Measurements from ENCODE around the gene IGF2R. TPM values are rescaled to one million over a fixed set of nuclear protein-coding genes. Genes with fewer than 3 reads are reported as not detected.

Gene IGF2R
- total and polyA plus RNA-seq, 2 donors (not counting 1 experiment from before 2014, with no cell fraction given): 9.5 to 53.3 TPM

- no peak overlapping the region for H3K27ac ChIP-seq (ENCODE audit: low read length in 2 of 2)
- peaks cover 3% of the 10 kb centered on the region for H3K4me1 Mint-ChIP-seq
- no peaks in the 10 kb centered on the region for H3K79me2 ChIP-seq (ENCODE audit: control insufficient read depth, insufficient read depth, low read length)
- no peak overlapping the region for H3K4me3 ChIP-seq (ENCODE audit: control extremely low read depth in 1 of 5, extremely low read depth in 1 of 5, insufficient read depth in 1 of 5, low read depth in 2 of 5, low read length in 4 of 5)
- ATAC-seq (ENCODE audit: low read depth): no peak
- H3K4me1 ChIP-seq (ENCODE audit: control insufficient read depth in 2 of 2, insufficient read depth in 2 of 2, low read length in 2 of 2): peaks cover 0 to 3% of the 10 kb centered on the region in 2 donors
- no peaks in the 10 kb centered on the region for H3K9me3 ChIP-seq (ENCODE audit: control extremely low read depth in 1 of 3, control insufficient read depth in 2 of 3, insufficient read depth in 1 of 3, low read length in 2 of 3)
- H3K4me2 ChIP-seq (replicated peaks; ENCODE audit: low read depth, low read length, poor library complexity, severe bottlenecking): no peak overlapping the region
- H3K27ac Mint-ChIP-seq: no peak overlapping the region
- no peaks in the 10 kb centered on the region for H3K27me3 Mint-ChIP-seq
- H3K36me3 ChIP-seq (replicated peaks in 1 of 2; ENCODE audit: control extremely low read depth in 1 of 2, control insufficient read depth in 1 of 2, extremely low read depth in 1 of 2, insufficient read depth in 2 of 2, low read length in 1 of 2): peaks cover 5 to 71% of the 10 kb centered on the region in 2 experiments
- no peaks in the 10 kb centered on the region for H3K9me3 Mint-ChIP-seq (ENCODE audit: insufficient read depth)
- 98% methylated on average over 11 of the region's 12 CpGs for WGBS (ENCODE audit: insufficient coverage)
- ChIA-PET POLR2A (interaction anchor here (0.6 kb wide), 1 partner anchor 163 kb away, joined by 6 read pairs; no protein-coding TSS in a partner anchor), CTCF (no interaction called here)
- no peak overlapping the region for H3K4me3 Mint-ChIP-seq
- no peaks in the 10 kb centered on the region for H4K20me1 ChIP-seq (ENCODE audit: control insufficient read depth, insufficient read depth, low read length, poor library complexity, severe bottlenecking)
- H2AFZ ChIP-seq (ENCODE audit: insufficient read depth, low read depth, low read length, poor library complexity, severe bottlenecking): no peak overlapping the region
- no peak overlapping the region for H3K9ac ChIP-seq (ENCODE audit: low read length)
- no peaks in the 10 kb centered on the region for H3K27me3 ChIP-seq (replicated peaks in 1 of 4; ENCODE audit: control extremely low read depth in 1 of 4, control insufficient read depth in 3 of 4, insufficient read depth in 4 of 4, low read length in 3 of 4)
- DNase-seq: no peak
- intact Hi-C loops (cut with micrococcal nuclease): no loop called here
- TF ChIP-seq EZH2 (IDR thresholded peaks at IDR 0.05; ENCODE audit: borderline replicate concordance, insufficient read depth, low read depth, low read length, poor library complexity, severe bottlenecking): no peak
- TF ChIP-seq CTCF (IDR thresholded peaks at IDR 0.05): no peak
Observed at GRCh38 chr6:160042014-160042773, 73.3 kb downstream of the IGF2R start.

GRCh38 chr6:160042788-160043301, 74.0 kb downstream of the IGF2R start:
- no peak for DNase-seq
- H3K4me2 ChIP-seq (replicated peaks; ENCODE audit: low read depth, low read length, poor library complexity, severe bottlenecking): no peak overlapping the region
- POLR2A ChIA-PET: no interaction called here

More at GRCh38 chr6:160042788-160043301, 74.0 kb downstream of the IGF2R start:
- Mint-ChIP-seq H3K27me3 (no peaks in the 10 kb centered on the region), H3K4me3 (no peak overlapping the region), H3K4me1 (peaks cover 3% of the 10 kb centered on the region), H3K27ac (no peak overlapping the region), H3K9me3 (ENCODE audit: insufficient read depth) (no peaks in the 10 kb centered on the region)
- H3K9ac ChIP-seq (ENCODE audit: low read length): no peak overlapping the region
- H3K27me3 ChIP-seq (replicated peaks in 1 of 4; ENCODE audit: control extremely low read depth in 1 of 4, control insufficient read depth in 3 of 4, insufficient read depth in 4 of 4, low read length in 3 of 4): no peaks in the 10 kb centered on the region
- WGBS (ENCODE audit: insufficient coverage): 95% methylated on average over 7 of the region's 11 CpGs
- no peak for TF ChIP-seq CTCF (IDR thresholded peaks at IDR 0.05)
- no peak for TF ChIP-seq EZH2 (IDR thresholded peaks at IDR 0.05; ENCODE audit: borderline replicate concordance, insufficient read depth, low read depth, low read length, poor library complexity, severe bottlenecking)
- no peaks in the 10 kb centered on the region for H3K79me2 ChIP-seq (ENCODE audit: control insufficient read depth, insufficient read depth, low read length)
- no peak for ATAC-seq (ENCODE audit: low read depth)
- CTCF ChIA-PET: no interaction called here
- H3K9me3 ChIP-seq (ENCODE audit: control extremely low read depth in 1 of 3, control insufficient read depth in 2 of 3, insufficient read depth in 1 of 3, low read length in 2 of 3): no peaks in the 10 kb centered on the region
- H3K4me1 ChIP-seq (ENCODE audit: control insufficient read depth in 2 of 2, insufficient read depth in 2 of 2, low read length in 2 of 2): peaks cover 0 to 3% of the 10 kb centered on the region in 2 donors
- no peaks in the 10 kb centered on the region for H4K20me1 ChIP-seq (ENCODE audit: control insufficient read depth, insufficient read depth, low read length, poor library complexity, severe bottlenecking)
- no peak overlapping the region for H3K4me3 ChIP-seq (ENCODE audit: control extremely low read depth in 1 of 5, extremely low read depth in 1 of 5, insufficient read depth in 1 of 5, low read depth in 2 of 5, low read length in 4 of 5)
- H3K27ac ChIP-seq (ENCODE audit: low read length in 2 of 2): no peak overlapping the region
- peaks cover 5 to 78% of the 10 kb centered on the region in 2 experiments for H3K36me3 ChIP-seq (replicated peaks in 1 of 2; ENCODE audit: control extremely low read depth in 1 of 2, control insufficient read depth in 1 of 2, extremely low read depth in 1 of 2, insufficient read depth in 2 of 2, low read length in 1 of 2)
- H2AFZ ChIP-seq (ENCODE audit: insufficient read depth, low read depth, low read length, poor library complexity, severe bottlenecking): no peak overlapping the region
- intact Hi-C loops (cut with micrococcal nuclease): no loop called here
